Lower leg skin (tissue), 3 donors: Measurements from ENCODE around the gene STOX1.
"Not testable (repeated sequence)": the region's sequence is repeated elsewhere in the genome, so short reads cannot be mapped to it uniquely, and the experiment has no call there.

Experiments
- CTCF ChIP-seq, 3 donors: fragments of 450-650 bp; IDR thresholded peaks; one replicate each; pipeline ENCODE4 v1.5.1; 2016; ENCODE audit warnings: antibody characterized with exemption in 3 of 3, mild to moderate bottlenecking in 3 of 3, moderate library complexity in 2 of 3
- POLR2A ChIP-seq, 2 donors: fragments of 450-650 bp; IDR thresholded peaks; one replicate each; pipeline ENCODE4 v1.6.1; 2016 to 2017; ENCODE audit warnings: antibody characterized with exemption in 2 of 2, mild to moderate bottlenecking in 1 of 2, moderate library complexity in 1 of 2

- TF ChIP-seq CTCF, POLR2A (IDR thresholded peaks at IDR 0.05): not testable (repeated sequence)
Measured at GRCh38 chr10:68810830-68811229, 16.5 kb upstream of the STOX1 start.
